Uterus (tissue), 4 donors: ENCODE measurements around the gene CDC42BPA. TPM values are rescaled to one million over a fixed set of nuclear protein-coding genes. Genes with fewer than 3 reads are reported as not detected.

Experiments
- DNase-seq, 2 donors: peaks; one replicate each; pipeline ENCODE4 v3.0.0-alpha.2; 2019 to 2020
- H3K27ac ChIP-seq, 2 donors: fragments of 200-600 bp; sonication (generic); 1 replicate in 1 of 2; 2 replicates in 1 of 2; pipeline ENCODE4 v1.5.1; 2016 to 2018
- H3K27me3 ChIP-seq, 2 donors: fragments of 200-600 bp; sonication (generic); one replicate each; pipeline ENCODE4 v1.5.1; 2018 to 2019; ENCODE audit warnings: control low read depth in 1 of 2
- H3K36me3 ChIP-seq, 2 donors: fragments of 200-600 bp; sonication (generic); one replicate each; pipeline ENCODE4 v1.5.1; 2019; ENCODE audit warnings: control low read depth in 1 of 2
- H3K4me1 ChIP-seq, 2 donors: fragments of 200-600 bp; sonication (generic); one replicate each; pipeline ENCODE4 v1.5.1; 2018 to 2019; ENCODE audit warnings: control low read depth in 1 of 2
- H3K4me3 ChIP-seq, 2 donors: fragments of 200-600 bp; sonication (generic); 1 replicate in 1 of 2; 2 replicates in 1 of 2; pipeline ENCODE4 v1.5.1; 2018 to 2019; ENCODE audit warnings: mild to moderate bottlenecking in 1 of 2
- H3K9me3 ChIP-seq, 2 donors: fragments of 200-600 bp; sonication (generic); one replicate each; pipeline ENCODE4 v1.5.1; 2019; ENCODE audit warnings: control low read depth in 1 of 2
- CTCF ChIP-seq, 4 experiments: fragments of 200-600 bp in 2 of 4; fragments of 450-650 bp in 2 of 4; sonication (generic) in 2 of 4; IDR thresholded peaks; one replicate each; pipeline ENCODE4 v1.5.1; 2016 to 2019; ENCODE audit warnings: antibody characterized with exemption in 4 of 4, mild to moderate bottlenecking in 2 of 4, moderate library complexity in 1 of 4
- POLR2A ChIP-seq, 2 donors: fragments of 450-650 bp; IDR thresholded peaks; one replicate each; pipeline ENCODE4 v1.6.1; 2016; ENCODE audit warnings: antibody characterized with exemption in 2 of 2, mild to moderate bottlenecking in 1 of 2, moderate library complexity in 1 of 2
- intact Hi-C: fragments of 100-400 bp; cut with DNase I; formaldehyde crosslinking; loops from one replicate; pipeline ENCODE4 v1.15.1; 2023; ENCODE audit warnings: low total_unique reads
- total RNA-seq, 4 donors: library from RNA; depleted of rRNA in 3 of 4; stranded (reverse); fragments of >200 nt in 3 of 4; gene quantifications; one replicate each; pipeline versions ENCODE4 v1.1.0 to v1.2.4, GENCODE V29; 2014 to 2023
- donor health status: DM: yes; HTN: yes; CAD: no.

CDC42BPA gene
- total RNA-seq, 4 donors from 2014 or later: 32.9 to 116 (median 55.2) TPM

DNA sequence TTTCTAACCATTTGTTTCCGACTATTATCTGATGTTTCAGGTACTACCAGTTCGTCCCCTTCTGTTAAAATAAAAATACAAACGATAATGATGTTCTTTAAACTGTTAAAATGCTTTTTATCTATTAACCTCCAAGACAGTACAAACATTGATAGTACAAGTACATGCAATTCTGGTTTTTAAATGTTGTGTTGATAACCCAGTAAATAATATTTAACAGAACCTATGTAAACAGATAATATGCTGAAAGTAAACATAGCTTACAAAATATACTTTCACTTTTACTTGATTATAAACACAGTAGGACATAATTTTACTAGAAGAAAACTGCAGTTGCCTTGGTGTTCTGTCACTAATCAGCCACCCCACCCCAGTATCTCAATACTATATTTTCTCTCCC lies 301.3 kb downstream of the CDC42BPA start:
- no peaks in the 10 kb centered on the region for H3K9me3 ChIP-seq
- H3K27ac ChIP-seq: no peak overlapping the region
- H3K4me3 ChIP-seq: no peak overlapping the region
- DNase-seq: no peak
- no peaks in the 10 kb centered on the region for H3K4me1 ChIP-seq
- H3K27me3 ChIP-seq: no peaks in the 10 kb centered on the region
- TF ChIP-seq CTCF (IDR thresholded peaks at IDR 0.05) (no peak), POLR2A (IDR thresholded peaks at IDR 0.05) (no peak)
- no peaks in the 10 kb centered on the region for H3K36me3 ChIP-seq
- intact Hi-C loops: no loop called here

GRCh38 chr1:227010645-227011044 lies 307.6 kb downstream of the CDC42BPA start:
- H3K4me3 ChIP-seq: no peak overlapping the region
- H3K36me3 ChIP-seq: no peaks in the 10 kb centered on the region
- DNase-seq: no peak
- H3K4me1 ChIP-seq: no peaks in the 10 kb centered on the region
- no peaks in the 10 kb centered on the region for H3K27me3 ChIP-seq
- H3K9me3 ChIP-seq: no peaks in the 10 kb centered on the region
- H3K27ac ChIP-seq: no peak overlapping the region
- no peak for TF ChIP-seq CTCF (IDR thresholded peaks at IDR 0.05)
- no peak for TF ChIP-seq POLR2A (IDR thresholded peaks at IDR 0.05)
- intact Hi-C loops: no loop called here

DNA sequence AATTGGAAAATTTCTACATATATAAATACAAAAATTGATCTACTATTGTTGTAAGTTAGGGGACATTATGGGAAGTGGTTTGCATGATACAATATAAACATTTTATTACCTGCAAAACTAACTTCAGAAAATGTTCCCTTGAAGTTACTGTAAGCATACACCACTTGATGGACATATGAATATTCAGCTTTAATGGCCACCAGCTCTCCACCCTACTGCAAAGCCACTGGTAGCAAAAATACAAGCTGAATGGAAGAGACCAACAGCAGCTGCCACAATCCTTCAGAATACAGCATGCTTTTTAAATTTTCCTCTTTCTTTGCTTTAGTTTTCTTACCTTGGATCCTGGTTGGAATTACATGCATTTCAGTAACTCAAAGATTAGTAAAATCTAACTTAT lies 308.4 kb downstream of the CDC42BPA start:
- Histone ChIP-seq H3K4me3 (no peak overlapping the region), H3K4me1 (no peaks in the 10 kb centered on the region), H3K9me3 (no peaks in the 10 kb centered on the region), H3K27me3 (no peaks in the 10 kb centered on the region), H3K36me3 (no peaks in the 10 kb centered on the region), H3K27ac (no peak overlapping the region)
- DNase-seq: no peak
- intact Hi-C loops: no loop called here
- TF ChIP-seq POLR2A (IDR thresholded peaks at IDR 0.05): no peak
- no peak for TF ChIP-seq CTCF (IDR thresholded peaks at IDR 0.05)

DNA sequence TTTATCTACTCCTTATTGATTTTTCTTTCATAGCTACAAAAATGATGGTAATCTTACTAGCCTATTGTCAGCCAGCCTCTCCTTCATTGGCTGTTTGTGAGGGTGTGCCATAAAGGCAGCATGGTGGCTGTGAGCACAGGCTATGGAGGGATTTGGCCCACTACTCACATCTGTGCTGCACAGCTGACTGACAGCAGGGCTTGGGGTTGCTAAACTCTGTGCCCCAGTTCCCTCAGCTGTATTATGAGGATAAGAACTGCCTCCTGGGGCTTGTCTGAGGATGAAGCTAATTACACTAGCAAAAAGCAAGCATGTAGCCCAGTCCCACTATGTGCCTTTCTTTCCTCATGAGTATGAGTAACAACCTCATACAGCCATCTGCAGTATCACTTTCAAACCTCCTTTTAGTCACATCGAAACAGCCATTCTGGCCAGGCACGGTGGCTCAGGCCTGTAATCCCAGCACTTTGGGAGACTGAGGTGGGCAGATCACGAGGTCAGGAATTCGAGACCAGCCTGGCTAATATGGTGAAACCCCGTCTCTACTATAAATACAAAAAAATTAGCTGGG lies 312.0 kb downstream of the CDC42BPA start:
- H3K36me3 ChIP-seq: no peaks in the 10 kb centered on the region
- H3K27ac ChIP-seq: no peak overlapping the region
- H3K27me3 ChIP-seq: no peaks in the 10 kb centered on the region
- DNase-seq: no peak
- intact Hi-C loops: no loop called here
- H3K4me1 ChIP-seq: no peaks in the 10 kb centered on the region
- H3K9me3 ChIP-seq: no peaks in the 10 kb centered on the region
- H3K4me3 ChIP-seq: no peak overlapping the region
- TF ChIP-seq CTCF (IDR thresholded peaks at IDR 0.05): no peak
- no peak for TF ChIP-seq POLR2A (IDR thresholded peaks at IDR 0.05)

DNA sequence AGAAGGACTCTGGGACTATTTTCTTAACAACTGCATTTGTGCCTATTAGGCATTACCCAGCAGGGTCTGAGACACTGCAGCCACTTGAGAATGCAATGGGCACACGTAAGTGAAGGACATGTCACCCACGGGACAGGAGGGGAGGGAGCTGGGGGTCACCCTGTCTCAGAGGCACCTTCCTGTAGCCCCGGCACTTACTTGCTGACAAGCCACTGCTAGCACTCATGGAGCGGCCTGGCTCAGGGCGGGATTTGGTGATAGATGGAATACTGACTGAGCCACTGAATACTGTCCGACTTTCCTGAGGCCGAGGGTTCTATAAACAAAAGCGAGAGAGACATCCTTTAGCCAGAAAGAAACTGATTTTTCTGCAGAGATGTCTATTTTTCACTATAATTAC lies 313.5 kb downstream of the CDC42BPA start:
- Histone ChIP-seq H3K4me1 (no peaks in the 10 kb centered on the region), H3K4me3 (no peak overlapping the region), H3K27me3 (no peaks in the 10 kb centered on the region), H3K36me3 (no peaks in the 10 kb centered on the region), H3K9me3 (no peaks in the 10 kb centered on the region), H3K27ac (no peak overlapping the region)
- intact Hi-C loops: no loop called here
- no peak for DNase-seq
- no peak for TF ChIP-seq CTCF (IDR thresholded peaks at IDR 0.05)
- no peak for TF ChIP-seq POLR2A (IDR thresholded peaks at IDR 0.05)
